ENCODE data around the gene MUC4.

- TF ChIP-seq CTCF (IDR thresholded peaks at IDR 0.05) (no peak), POLR2A (IDR thresholded peaks at IDR 0.05) (no peak), EP300 (IDR thresholded peaks at IDR 0.05) (no peak)
Measured at GRCh38 chr3:195809796-195810454, 1.8 kb downstream of the MUC4 start.
